Kidney (tissue), 14 donors: Measurements from ENCODE around the gene MAEA. TPM values are rescaled to one million over a fixed set of nuclear protein-coding genes. Genes with fewer than 3 reads are reported as not detected.

Experiments
- DNase-seq, 5 donors: peaks; one replicate each; pipeline ENCODE4 v3.0.0-alpha.2; 2013 to 2020
- FAIRE-seq: peaks from 2 replicates; lab custom pipeline; 2012; peaks lifted over from hg19 to GRCh38; lab: Jason Lieb, UNC
- H3K27ac ChIP-seq, 2 donors: one replicate each; pipeline ENCODE4 v1.7.0; 2013; ENCODE audit warnings: low read depth in 2 of 2, low read length in 2 of 2, inconsistent platforms in 1 of 2
- H3K27me3 ChIP-seq: one replicate; pipeline ENCODE4 v1.7.1; 2013; ENCODE audit warnings: low read length, inconsistent platforms; ENCODE audit not compliant: control insufficient read depth, insufficient read depth
- H3K36me3 ChIP-seq, 3 donors: one replicate each; pipeline versions ENCODE4 v1.7.0 to v1.7.1; 2013; ENCODE audit warnings: low read length in 3 of 3, control low read depth in 1 of 3, inconsistent platforms in 1 of 3; ENCODE audit not compliant: insufficient read depth in 3 of 3, control insufficient read depth in 2 of 3
- H3K4me1 ChIP-seq, 3 donors: one replicate each; pipeline versions ENCODE4 v1.7.0 to v1.7.1; 2013; ENCODE audit warnings: low read length in 3 of 3, inconsistent platforms in 1 of 3, low read depth in 1 of 3; ENCODE audit not compliant: control insufficient read depth in 2 of 3, insufficient read depth in 2 of 3
- H3K4me3 ChIP-seq, 3 donors: one replicate each; pipeline versions ENCODE4 v1.7.0 to v1.8.1; 2013; ENCODE audit warnings: low read length in 3 of 3, control low read depth in 1 of 3, inconsistent platforms in 1 of 3
- H3K9ac ChIP-seq, 3 donors: one replicate each; pipeline versions ENCODE4 v1.7.0 to v1.7.1; 2013; ENCODE audit warnings: low read length in 3 of 3, control low read depth in 1 of 3, inconsistent platforms in 1 of 3
- H3K9me3 ChIP-seq, 3 donors: one replicate each; pipeline versions ENCODE4 v1.7.0 to v1.7.1; 2013; ENCODE audit warnings: low read length in 3 of 3, control low read depth in 1 of 3, inconsistent platforms in 1 of 3; ENCODE audit not compliant: control insufficient read depth in 2 of 3, insufficient read depth in 1 of 3
- CTCF ChIP-seq: IDR thresholded peaks from 3 replicates; pipeline ENCODE4 v1.5.1; 2012; ENCODE audit warnings: mild to moderate bottlenecking, moderate library complexity, borderline replicate concordance; ENCODE audit not compliant: insufficient read depth; ENCODE audit errors: extremely low read depth
- intact Hi-C: fragments of 100-400 bp; cut with DNase I; formaldehyde crosslinking; loops from one replicate; pipeline ENCODE4 v1.11.1; 2022
- polyA plus RNA-seq: library from polyadenylated mRNA; stranded (reverse); fragments of 350-450 nt; fragmentation: Illumina TruSeq; extraction: RNeasy Lipid Tissue Mini Kit (QIAGEN cat#74804); gene quantifications from one replicate; pipeline ENCODE4 v1.2.3, GENCODE V29; 2014; ENCODE audit warnings: low read depth, low replicate concordance; ENCODE audit not compliant: insufficient read depth
- total RNA-seq: library from RNA; stranded (reverse); fragmentation: NEBNext Ultra II Directional; extraction: Animal tissue kit (Norgen Biotek cat#: 25700); gene quantifications from one replicate; pipeline ENCODE4 v1.2.1, GENCODE V29; 2021
- donor health status: control.
- donor health status: control.
- donor health status: control.
- donor health status: control.
- donor health status: control.
- donor health status: DM: yes; HTN: yes; CAD: no.
- donor health status: Normal renal cell carcinoma (clear cell type).

Gene MAEA
- total and polyA plus RNA-seq, 2 donors from 2014 or later, result 65.0 to 75.2 TPM

DNA sequence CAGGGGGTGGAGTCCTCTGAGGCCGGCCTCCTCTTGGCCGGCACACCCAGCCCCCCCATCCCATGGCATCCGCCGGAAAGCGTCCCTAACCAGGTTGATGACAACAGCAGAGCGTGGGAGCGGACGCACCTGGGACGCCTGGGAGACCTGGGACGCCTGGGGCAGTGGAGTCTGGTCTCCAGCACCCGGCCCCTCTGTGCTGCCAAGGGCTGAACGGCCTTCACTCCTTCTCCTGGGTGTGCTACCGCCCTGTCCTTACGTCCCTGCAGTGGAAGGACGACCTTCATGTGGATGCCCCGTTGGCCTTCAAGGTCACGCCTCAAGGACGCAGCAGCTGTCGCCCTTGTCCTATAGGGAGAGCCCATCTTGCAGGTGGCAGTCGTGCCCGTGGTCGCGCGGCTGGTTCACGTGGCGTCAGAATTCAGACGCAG is 89.7 kb downstream of the MAEA start:
- no peak for FAIRE-seq

DNA sequence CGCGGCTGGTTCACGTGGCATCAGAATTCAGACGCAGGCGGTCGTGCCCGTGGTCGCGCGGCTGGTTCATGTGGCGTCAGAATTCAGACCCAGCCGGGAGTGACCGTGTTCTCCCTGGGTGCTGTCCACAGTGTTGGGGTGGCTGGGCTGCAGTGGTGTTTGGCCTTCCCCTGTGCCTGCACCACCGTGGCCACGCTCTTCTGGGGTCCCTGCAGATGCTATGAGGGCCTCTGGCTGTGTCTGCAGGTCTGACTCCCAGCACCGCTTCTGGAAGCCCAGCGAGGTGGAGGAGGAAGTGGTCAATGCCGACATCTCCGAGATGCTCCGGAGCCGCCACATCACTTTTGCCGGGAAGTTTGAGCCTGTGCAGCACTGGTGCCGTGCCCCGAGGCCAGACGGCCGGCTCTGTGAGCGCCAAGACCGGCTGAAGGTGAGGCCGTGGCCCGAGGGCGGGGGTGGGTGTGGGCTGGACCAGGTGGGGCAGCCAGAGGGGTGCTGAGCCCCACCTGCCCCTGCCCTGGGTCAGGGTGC is 90.2 kb downstream of the MAEA start:
- Histone ChIP-seq H3K4me3 (no peak overlapping the region), H3K9me3 (no peaks in the 10 kb centered on the region), H3K36me3 (peaks cover 0 to 3% (median 2%) of the 10 kb centered on the region in 3 donors), H3K27ac (no peak overlapping the region), H3K27me3 (no peaks in the 10 kb centered on the region), H3K4me1 (no peaks in the 10 kb centered on the region), H3K9ac (no peak overlapping the region)
- no peak for FAIRE-seq
- no peak for TF ChIP-seq CTCF
- intact Hi-C loops, result no loop called here
- DNase-seq, result peak in 1 of 5 donors; percentile 56

More for the DNA sequence above, 89.7 kb downstream of the MAEA start:
- peak in 1 of 5 donors; percentile 68 for DNase-seq
- intact Hi-C loops, result no loop called here
- Histone ChIP-seq H3K9ac (no peak overlapping the region), H3K4me3 (no peak overlapping the region), H3K36me3 (peaks cover 0 to 3% (median 2%) of the 10 kb centered on the region in 3 donors), H3K27ac (no peak overlapping the region), H3K27me3 (no peaks in the 10 kb centered on the region), H3K9me3 (no peaks in the 10 kb centered on the region), H3K4me1 (no peaks in the 10 kb centered on the region)
- TF ChIP-seq CTCF, result no peak

GRCh38 chr4:1380368-1381151 is 90.9 kb downstream of the MAEA start:
- Histone ChIP-seq H3K9me3 (no peaks in the 10 kb centered on the region), H3K27ac (no peak overlapping the region), H3K4me1 (no peaks in the 10 kb centered on the region), H3K9ac (no peak overlapping the region), H3K4me3 (no peak overlapping the region), H3K36me3 (peaks cover 0 to 3% (median 2%) of the 10 kb centered on the region in 3 donors), H3K27me3 (no peaks in the 10 kb centered on the region)
- no peak for TF ChIP-seq CTCF
- FAIRE-seq (no peak), DNase-seq (peak in 1 of 5 donors; percentile 62)
- intact Hi-C loops, result no loop called here
